Activated CD8-positive, alpha-beta memory T cell treated with anti-CD3 and anti-CD28 coated beads, Interleukin-2, amount 50 U/mL, for 24 hours (primary cell): ENCODE results near the gene ARMC10.
"Not testable (repeated sequence)": the region's sequence is repeated elsewhere in the genome, so short reads cannot be mapped to it uniquely, and the experiment has no call there.

Experiments used
- DNase-seq: peaks from one replicate; pipeline ENCODE4 v3.0.0-alpha.2; 2020; ENCODE audit errors: extremely low read depth

The ARMC10 gene

DNA sequence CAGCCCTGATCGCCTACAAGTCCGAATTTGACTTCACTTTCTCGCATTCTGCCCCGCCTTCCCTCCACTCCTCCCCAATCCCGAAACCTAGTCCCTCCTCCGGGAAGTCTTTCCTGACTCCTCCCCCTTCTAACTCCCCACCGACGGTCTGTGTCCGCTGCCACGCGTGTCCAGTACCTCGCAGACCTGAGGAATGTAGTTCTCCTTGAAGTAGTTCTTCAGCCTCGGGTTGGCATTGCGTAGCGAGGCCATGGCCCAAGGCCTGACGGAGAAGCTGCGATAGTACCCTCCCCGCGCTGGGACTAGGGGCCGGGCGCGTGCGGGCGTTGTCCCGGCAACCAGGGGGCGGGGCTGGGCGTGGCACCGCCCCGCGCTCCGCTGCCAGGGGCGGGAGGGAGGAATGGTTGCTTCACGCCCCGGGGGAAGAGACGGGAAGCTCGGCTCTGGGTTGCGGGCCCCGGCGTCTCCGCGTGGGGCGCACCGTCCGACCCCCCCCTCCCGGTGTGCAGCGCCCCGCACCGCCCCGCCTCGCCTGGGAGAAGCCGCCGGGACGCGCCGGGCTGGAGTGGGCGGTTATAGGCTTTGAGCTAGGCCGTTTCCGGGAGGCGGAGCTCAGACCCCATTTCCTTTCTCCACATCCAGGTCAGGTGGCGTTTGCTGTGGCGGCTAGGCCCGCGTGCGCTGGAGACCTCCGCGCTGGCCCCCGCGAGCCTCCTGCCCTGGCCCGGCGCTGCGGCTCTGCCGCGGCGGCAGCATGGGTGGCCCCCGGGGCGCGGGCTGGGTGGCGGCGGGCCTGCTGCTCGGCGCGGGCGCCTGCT, at the start of gene ARMC10, which contains the start of gene FBXL13:
Gene ARMC10 (plus strand): TSS at position 622 of the 818 bp plus-strand sequence. CDS start 133 bp downstream, at position 755.
Gene FBXL13 (minus strand): TSS at position 278 of the 818 bp plus-strand sequence.
- peak; percentile 77 for DNase-seq

DNA sequence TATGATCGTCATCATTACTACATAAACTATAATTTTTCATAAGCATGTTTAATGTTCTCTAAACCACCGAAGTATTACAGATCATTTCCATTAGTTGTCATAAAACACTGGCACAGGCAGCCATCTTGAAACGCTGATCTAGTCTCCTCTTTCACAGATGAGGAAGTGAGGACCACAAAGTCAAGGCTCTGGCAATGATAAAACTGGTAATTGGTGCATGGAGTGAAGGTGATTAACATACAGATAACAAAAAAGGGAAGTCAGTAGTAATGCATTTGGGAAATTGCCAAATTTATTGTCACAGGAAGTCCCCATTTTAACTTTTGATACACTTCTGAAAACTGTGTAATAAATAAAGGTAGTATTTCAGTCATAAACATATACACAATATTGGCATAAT, 49.6 kb upstream of the ARMC10 start:
- no peak for DNase-seq

DNA sequence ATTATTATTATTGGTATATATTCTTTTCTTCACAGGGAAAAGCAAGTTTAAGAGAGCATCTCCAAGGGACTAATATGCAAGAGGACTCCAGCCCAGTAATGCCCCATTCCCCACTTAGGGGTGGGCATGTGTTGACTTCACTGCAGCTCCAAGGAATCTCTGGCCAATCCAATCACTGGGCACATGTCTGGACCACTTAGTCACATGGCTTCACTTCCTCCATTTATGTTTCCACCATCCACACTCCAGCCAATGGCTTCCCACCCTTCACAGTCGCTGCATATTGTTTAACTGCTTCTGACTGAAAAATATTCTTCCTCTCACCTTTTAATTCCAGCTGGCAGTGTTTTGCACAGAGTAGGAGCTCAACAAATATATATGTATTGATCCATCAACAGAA, 43.9 kb upstream of the ARMC10 start:
- DNase-seq: no peak

DNA sequence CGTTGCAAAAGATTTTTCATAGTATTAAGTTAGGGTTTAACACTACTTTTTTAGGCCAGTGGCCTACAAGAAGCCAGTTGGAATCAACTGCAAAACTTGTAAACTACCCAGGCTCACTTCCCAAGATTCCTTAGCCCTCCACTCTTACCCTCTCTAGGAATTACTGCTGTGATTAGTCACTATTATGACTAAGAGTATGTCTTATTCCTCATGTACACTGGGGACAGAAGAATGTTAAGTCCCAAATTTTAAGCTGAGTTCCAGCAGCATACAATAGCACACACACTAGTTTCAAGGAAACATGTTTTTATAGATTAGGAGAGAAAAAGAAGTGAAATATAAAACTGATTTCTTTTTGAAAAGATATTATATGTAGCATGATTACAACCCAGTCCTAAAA, 43.2 kb upstream of the ARMC10 start:
- no peak for DNase-seq

- DNase-seq: not testable (repeated sequence)
These were observed 40.6 kb upstream of the ARMC10 start for GRCh38 chr7:103034318-103034717.

- DNase-seq: no peak
These were observed 37.5 kb upstream of the ARMC10 start for GRCh38 chr7:103037476-103037822.

GRCh38 chr7:103037823-103038739, 36.9 kb upstream of the ARMC10 start:
- not testable (repeated sequence) for DNase-seq

GRCh38 chr7:103041815-103042214, 33.1 kb upstream of the ARMC10 start:
- not testable (repeated sequence) for DNase-seq

DNA sequence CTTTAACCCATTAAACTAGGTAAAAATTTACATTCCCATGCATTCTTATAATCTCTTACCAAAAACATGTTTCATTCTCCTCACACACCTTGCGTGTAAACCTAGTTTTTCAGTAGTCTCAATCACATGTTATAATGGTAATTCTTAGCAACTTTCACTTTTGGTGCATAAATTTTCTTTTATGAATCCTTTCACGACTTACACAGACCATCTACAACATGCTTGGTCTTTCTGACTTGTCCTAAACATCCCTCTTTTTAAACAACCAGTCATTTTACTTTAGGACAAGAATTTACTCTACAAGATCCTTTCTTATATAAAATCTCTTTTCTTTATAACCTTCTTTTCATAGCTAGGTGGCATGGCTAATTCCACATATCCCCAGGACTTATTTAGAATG, 26.1 kb upstream of the ARMC10 start:
- no peak for DNase-seq

DNA sequence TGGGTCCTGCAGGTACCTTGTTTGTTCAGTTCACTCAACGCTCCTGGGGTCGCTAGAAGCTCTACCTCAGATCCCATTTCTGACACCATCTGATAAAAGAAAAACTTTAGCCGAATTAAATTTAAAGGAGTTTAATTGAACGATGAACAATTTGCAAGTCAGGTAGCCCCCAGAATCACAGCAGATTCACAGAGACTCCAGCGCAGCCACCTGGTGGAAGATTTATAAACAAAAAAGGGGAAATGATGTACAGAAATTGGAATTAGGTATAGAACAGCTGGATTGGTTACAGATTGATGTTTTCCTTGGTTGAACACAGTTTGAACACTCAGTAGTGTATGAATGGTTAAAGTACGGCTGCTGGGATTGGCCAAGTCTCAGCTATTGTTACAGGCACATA, 23.4 kb upstream of the ARMC10 start:
- no peak for DNase-seq

DNA sequence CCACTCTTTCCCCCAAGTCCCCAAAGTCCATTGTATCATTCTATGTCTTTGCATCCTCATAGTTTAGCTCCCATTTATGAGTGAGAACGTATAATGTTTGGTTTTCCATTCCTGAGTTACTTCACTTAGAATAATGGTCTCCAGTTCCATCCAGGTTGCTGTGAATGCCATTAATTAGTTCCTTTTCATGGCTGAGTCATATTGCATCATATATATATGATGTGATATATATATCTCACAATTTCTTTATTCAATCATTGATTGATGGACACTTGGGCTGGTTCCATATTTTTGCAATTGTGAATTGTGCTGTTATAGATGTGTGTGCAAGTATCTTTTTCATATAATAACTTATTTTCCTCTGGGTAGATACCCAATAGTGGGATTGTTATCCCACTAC, 18.9 kb upstream of the ARMC10 start:
- DNase-seq: not testable (repeated sequence)

GRCh38 chr7:103058122-103058521, 16.8 kb upstream of the ARMC10 start:
- DNase-seq: no peak

- no peak for DNase-seq
These were observed 15.5 kb upstream of the ARMC10 start for GRCh38 chr7:103059471-103059870.

DNA sequence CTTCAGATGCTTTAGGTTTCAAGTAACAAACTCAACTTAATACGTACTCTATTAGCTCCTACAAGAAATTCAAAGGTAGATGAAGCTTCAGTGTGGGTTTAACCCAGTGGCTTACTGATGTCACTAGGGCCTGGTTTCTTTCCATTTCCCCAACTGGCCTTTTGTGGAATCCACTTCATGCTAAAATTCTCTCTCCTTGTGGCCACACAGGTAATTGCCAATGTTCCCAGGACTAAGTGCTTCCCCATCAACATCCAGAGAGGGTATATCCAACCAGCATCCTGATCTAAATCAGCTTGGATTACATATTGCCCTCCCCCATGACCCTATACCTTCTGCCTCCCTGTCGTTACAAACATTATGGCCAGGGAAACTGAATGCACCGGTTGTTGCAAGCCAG, 11.0 kb upstream of the ARMC10 start:
- DNase-seq: no peak

DNA sequence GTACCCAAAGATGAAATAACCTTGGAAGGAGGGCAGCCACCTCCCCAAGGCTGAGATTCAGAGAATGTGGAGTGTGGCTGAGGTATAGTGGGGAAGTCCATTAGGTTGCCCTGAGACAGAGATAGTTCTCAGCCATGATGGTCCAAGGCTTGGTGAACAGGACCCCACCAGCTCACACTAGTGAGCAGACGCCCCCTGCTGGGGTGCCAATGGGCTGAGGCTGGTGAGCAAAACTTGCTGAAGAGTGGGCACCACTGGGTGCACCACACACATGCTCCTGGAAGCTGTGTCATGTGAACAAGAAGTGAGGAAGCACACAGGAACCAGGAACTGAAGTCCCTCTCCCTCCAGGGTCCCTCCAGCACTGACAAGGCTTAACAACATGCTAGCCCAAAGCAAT, 9.3 kb upstream of the ARMC10 start:
- DNase-seq: peak; percentile 7

GRCh38 chr7:103068414-103069403, 6.2 kb upstream of the ARMC10 start:
- DNase-seq: no peak

GRCh38 chr7:103071000-103071399, 3.9 kb upstream of the ARMC10 start:
- no peak for DNase-seq

GRCh38 chr7:103073989-103074518, 886 bp upstream of the ARMC10 start:
- no peak for DNase-seq

GRCh38 chr7:103075337-103075918, 488 bp downstream of the ARMC10 start:
- DNase-seq: peak; percentile 44

DNA sequence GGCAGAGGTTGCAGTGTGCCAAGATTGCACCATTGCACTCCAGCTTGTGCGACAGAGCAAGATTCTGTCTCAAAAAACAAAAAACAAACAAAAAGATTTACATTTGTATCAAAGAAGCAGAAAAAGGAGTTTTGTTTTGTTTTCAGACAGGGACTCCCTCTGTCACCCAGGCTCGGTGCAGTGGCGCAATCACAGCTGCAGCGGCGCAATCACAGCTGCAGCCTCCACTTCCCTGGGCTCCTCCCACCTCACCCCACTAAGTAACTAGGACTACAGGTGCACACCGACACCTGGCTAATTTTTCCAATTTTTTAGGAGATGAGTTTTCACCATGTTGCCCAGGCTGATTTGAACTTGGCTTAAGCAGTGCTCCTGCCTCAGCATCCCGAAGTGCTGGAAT, 1.8 kb downstream of the ARMC10 start:
- DNase-seq: no peak

DNA sequence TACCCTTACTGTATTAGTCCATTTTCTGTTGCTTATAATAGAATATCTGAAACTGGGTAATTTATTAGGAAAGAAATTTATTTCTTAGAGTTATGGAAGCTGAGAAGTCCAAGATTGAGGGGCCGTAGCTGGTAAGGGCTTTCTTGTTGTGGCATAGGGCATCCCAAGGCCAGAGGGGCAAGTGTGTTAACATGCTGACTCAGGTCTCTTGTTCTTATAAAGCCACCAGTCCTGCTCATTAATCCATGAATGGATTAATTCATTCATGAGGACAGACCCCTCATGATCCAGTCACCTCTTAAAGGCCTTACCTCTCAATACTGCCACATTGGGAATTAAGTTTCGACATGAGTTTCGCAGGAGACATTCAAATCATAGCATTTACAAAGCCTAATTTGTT, 2.4 kb downstream of the ARMC10 start:
- no peak for DNase-seq
